Gastrocnemius medialis (tissue), 4 donors: ENCODE data around the gene MEIS2.

ENCODE experiments used
- CTCF ChIP-seq, 5 experiments: fragments of 450-650 bp in 3 of 5; fragments of 200-600 bp in 2 of 5; sonication (generic) in 2 of 5; IDR thresholded peaks in 4 of 5; conservative IDR thresholded peaks in 1 of 5; 1 replicate in 4 of 5; 2 replicates in 1 of 5; pipeline ENCODE4 v1.5.1; 2016 to 2019; ENCODE audit warnings: antibody characterized with exemption in 5 of 5, mild to moderate bottlenecking in 3 of 5, moderate library complexity in 3 of 5
- POLR2A ChIP-seq, 2 donors: fragments of 450-650 bp; IDR thresholded peaks; one replicate each; pipeline ENCODE4 v1.6.1; 2017; ENCODE audit warnings: antibody characterized with exemption in 2 of 2, mild to moderate bottlenecking in 2 of 2, moderate library complexity in 2 of 2

- TF ChIP-seq CTCF (IDR thresholded peaks at IDR 0.05 in 4 of 5, conservative IDR thresholded peaks at IDR 0.05 in 1 of 5) (no peak), POLR2A (IDR thresholded peaks at IDR 0.05) (no peak)
Observed at GRCh38 chr15:37094915-37095711, 5.2 kb downstream of the MEIS2 start.
